Ammon's horn (tissue), 1 donor: ENCODE measurements around the gene PPP1R12A.

ENCODE experiments used
- DNase-seq: peaks from one replicate; pipeline ENCODE4 v3.0.0-alpha.2; 2016; ENCODE audit warnings: low spot score

Gene PPP1R12A

GRCh38 chr12:79841248-79841877 lies 93.5 kb downstream of the PPP1R12A start:
- no peak for DNase-seq

- DNase-seq, result no peak
Measured at GRCh38 chr12:79838359-79838758, 96.5 kb downstream of the PPP1R12A start.

GRCh38 chr12:79837575-79837974 lies 97.3 kb downstream of the PPP1R12A start:
- DNase-seq, result no peak

GRCh38 chr12:79835377-79835843 lies 99.5 kb downstream of the PPP1R12A start:
- DNase-seq, result no peak

- no peak for DNase-seq
Measured at GRCh38 chr12:79834712-79835376, 100.1 kb downstream of the PPP1R12A start.

- DNase-seq, result no peak
Measured at GRCh38 chr12:79830440-79830839, 104.5 kb downstream of the PPP1R12A start.

- no peak for DNase-seq
Measured at GRCh38 chr12:79828924-79829323, 106.0 kb downstream of the PPP1R12A start.

- no peak for DNase-seq
Measured at GRCh38 chr12:79827484-79827883, 107.4 kb downstream of the PPP1R12A start.

GRCh38 chr12:79826267-79827128 lies 108.4 kb downstream of the PPP1R12A start:
- DNase-seq, result no peak

GRCh38 chr12:79822475-79822874 lies 112.4 kb downstream of the PPP1R12A start:
- DNase-seq, result no peak

- no peak for DNase-seq
Measured at GRCh38 chr12:79818856-79819255, 116.0 kb downstream of the PPP1R12A start.

GRCh38 chr12:79784366-79785065 lies 150.4 kb downstream of the PPP1R12A start:
- peak; percentile 31 for DNase-seq

- DNase-seq, result no peak
Measured at GRCh38 chr12:79782172-79782900, 152.6 kb downstream of the PPP1R12A start.

GRCh38 chr12:79778802-79779448 lies 156.0 kb downstream of the PPP1R12A start:
- no peak for DNase-seq

- no peak for DNase-seq
Measured at GRCh38 chr12:79776111-79776510, 158.8 kb downstream of the PPP1R12A start.

- DNase-seq, result no peak
Measured at GRCh38 chr12:79775355-79776027, 159.4 kb downstream of the PPP1R12A start.

GRCh38 chr12:79773896-79774295 lies 161.0 kb downstream of the PPP1R12A start:
- no peak for DNase-seq

- DNase-seq, result no peak
Measured at GRCh38 chr12:79769860-79770485, 164.9 kb downstream of the PPP1R12A start.

GRCh38 chr12:79769189-79769859 lies 165.6 kb downstream of the PPP1R12A start:
- DNase-seq, result no peak
